GM12878 (cell line): ENCODE measurements around the gene GLI2. TPM values are rescaled to one million over a fixed set of nuclear protein-coding genes. Genes with fewer than 3 reads are reported as not detected.

Source experiments
- ATAC-seq: fragments of 200-7000 bp; cut with Tn5 transposase; 3 replicates; pipeline ENCODE4 v1.9.1; 2020; ENCODE audit warnings: mild to moderate bottlenecking, moderate library complexity
- BruUV-seq: library from RNA; stranded (reverse); fragments of 400-500 nt; replicated peaks from 2 replicates; lab custom pipeline; 2021; lab: Mats Ljungman, UMichigan
- CTCF ChIA-PET: fragments of 300-600 bp; sonication (Branson Sonifier 250); formaldehyde crosslinking; extraction: SDS; loops from one replicate; lab custom pipeline; 2021; ENCODE audit warnings: inconsistent platforms; lab: Yijun Ruan, JAX
- POLR2A ChIA-PET: fragments of 350-600 bp; formaldehyde crosslinking; extraction: SDS; loops from one replicate; lab custom pipeline; 2021; ENCODE audit warnings: inconsistent platforms; lab: Charles Lee
- RAD21 ChIA-PET: fragments of 300-600 bp; sonication (Branson Sonifier 250); formaldehyde crosslinking; loops from one replicate; lab custom pipeline; 2023; ENCODE audit warnings: antibody characterized with exemption; ENCODE audit not compliant: unreplicated experiment; lab: Charles Lee
- SMC1A ChIA-PET: fragments of 300-600 bp; sonication (Branson Sonifier 250); formaldehyde crosslinking; loops from one replicate; lab custom pipeline; 2023; ENCODE audit not compliant: unreplicated experiment, uncharacterized antibody; lab: Charles Lee
- DNase-seq: peaks from one replicate; pipeline ENCODE4 v3.0.0-alpha.2; 2011; ENCODE audit warnings: low read depth, low spot score
- FAIRE-seq: peaks from 3 replicates; lab custom pipeline; 2011; peaks lifted over from hg19 to GRCh38; lab: Jason Lieb, UNC
- H2AFZ ChIP-seq: 2 replicates; pipeline ENCODE4 v1.6.0; 2011; ENCODE audit warnings: low read depth, low read length, control low read depth; ENCODE audit not compliant: control insufficient read depth
- H3K27ac ChIP-seq: 2 replicates; pipeline ENCODE4 v1.5.1; 2011; ENCODE audit warnings: control low read depth; ENCODE audit not compliant: control insufficient read depth, insufficient read depth
- H3K27me3 ChIP-seq, 2 experiments: replicated peaks in 1 of 2; 2 replicates each; pipeline versions ENCODE4 v1.6.0 to v1.6.1; 2011; ENCODE audit warnings: low read length in 1 of 2; ENCODE audit not compliant: control insufficient read depth in 2 of 2, insufficient read depth in 2 of 2
- H3K36me3 ChIP-seq, 2 experiments: 2 replicates each; pipeline ENCODE4 v1.5.1; 2011; ENCODE audit warnings: low read length in 1 of 2; ENCODE audit not compliant: control insufficient read depth in 2 of 2, insufficient read depth in 2 of 2
- H3K4me1 ChIP-seq: 2 replicates; pipeline ENCODE4 v1.6.1; 2011; ENCODE audit warnings: mild to moderate bottlenecking, low read length, moderate library complexity, mixed read lengths; ENCODE audit not compliant: control insufficient read depth, insufficient read depth
- H3K4me2 ChIP-seq: 2 replicates; pipeline ENCODE4 v1.6.0; 2011; ENCODE audit warnings: control low read depth; ENCODE audit not compliant: control insufficient read depth, insufficient read depth
- H3K4me3 ChIP-seq: fragments of 200-600 bp; sonication (generic); 2 replicates; pipeline ENCODE4 v1.5.1; 2016
- H3K79me2 ChIP-seq: 2 replicates; pipeline ENCODE4 v1.6.0; 2011; ENCODE audit warnings: low read length; ENCODE audit not compliant: control insufficient read depth, insufficient read depth
- H3K9ac ChIP-seq: 2 replicates; pipeline ENCODE4 v1.8.0; 2011; ENCODE audit warnings: low read length, control low read depth, mixed read lengths; ENCODE audit not compliant: control insufficient read depth, insufficient read depth
- H3K9me3 ChIP-seq: replicated peaks from 3 replicates; pipeline ENCODE4 v1.5.1; 2011; ENCODE audit warnings: mild to moderate bottlenecking, low read length; ENCODE audit not compliant: control insufficient read depth, insufficient read depth
- H4K20me1 ChIP-seq: 2 replicates; pipeline ENCODE4 v1.6.0; 2011; ENCODE audit not compliant: control insufficient read depth, insufficient read depth
- BHLHE40 ChIP-seq, 2 experiments: fragments of 450-650 bp in 1 of 2; IDR thresholded peaks; 2 replicates each; pipeline ENCODE4 v1.6.1; 2011 to 2017; ENCODE audit warnings: low read depth in 2 of 2, borderline replicate concordance in 1 of 2, improper control_type of control experiment in 1 of 2, low read length in 1 of 2, mild to moderate bottlenecking in 1 of 2
- CBFB ChIP-seq: IDR thresholded peaks from 2 replicates; pipeline ENCODE4 v1.6.1; 2016; ENCODE audit warnings: antibody characterized with exemption, low read depth
- CTCF ChIP-seq, 3 experiments: IDR thresholded peaks in 2 of 3; conservative IDR thresholded peaks in 1 of 3; 2 replicates each; pipeline ENCODE4 v1.5.1; 2011; ENCODE audit warnings: low read depth in 3 of 3, low read length in 3 of 3, mild to moderate bottlenecking in 3 of 3, control low read depth in 2 of 3, moderate library complexity in 2 of 3, inconsistent platforms in 1 of 3, mixed read lengths in 1 of 3; ENCODE audit not compliant: control insufficient read depth in 2 of 3, insufficient read depth in 1 of 3; ENCODE audit errors: extremely low read depth in 1 of 3
- CUX1 ChIP-seq: IDR thresholded peaks from 2 replicates; pipeline ENCODE4 v1.6.1; 2012; ENCODE audit warnings: improper control_type of control experiment, low read depth, low read length; ENCODE audit not compliant: insufficient replicate concordance
- KDM1A ChIP-seq: fragments of 200-600 bp; sonication (generic); IDR thresholded peaks from 2 replicates; pipeline ENCODE4 v1.6.1; 2016; ENCODE audit warnings: borderline replicate concordance
- MEF2B ChIP-seq: fragments of 450-650 bp; IDR thresholded peaks from 2 replicates; pipeline ENCODE4 v1.6.1; 2018; ENCODE audit warnings: mild to moderate bottlenecking, moderate library complexity; ENCODE audit not compliant: partially characterized antibody, poor library complexity, severe bottlenecking
- NFYB ChIP-seq: IDR thresholded peaks from 2 replicates; pipeline ENCODE4 v1.6.1; 2011; ENCODE audit warnings: low read depth, mild to moderate bottlenecking, low read length, improper control_type of control experiment, moderate library complexity; ENCODE audit not compliant: insufficient read depth
- NR2C1 ChIP-seq: fragments of 450-650 bp; IDR thresholded peaks from 2 replicates; pipeline ENCODE4 v1.6.1; 2017; ENCODE audit warnings: antibody characterized with exemption, mild to moderate bottlenecking, moderate library complexity
- PAX8 ChIP-seq: fragments of 450-650 bp; IDR thresholded peaks from 2 replicates; pipeline ENCODE4 v1.6.1; 2017; ENCODE audit warnings: mild to moderate bottlenecking, moderate library complexity
- PRDM15 ChIP-seq: fragments of 450-650 bp; formaldehyde crosslinking; IDR thresholded peaks from 2 replicates; pipeline ENCODE4 v1.4.0; 2020; ENCODE audit warnings: mild to moderate bottlenecking, moderate library complexity
- RELB ChIP-seq: fragments of 450-650 bp; IDR thresholded peaks from 2 replicates; pipeline ENCODE4 v1.6.1; 2017; ENCODE audit warnings: low read depth, mild to moderate bottlenecking, moderate library complexity
- WGBS: methylation state at CpG from one replicate; pipeline ENCODE4 v1.1.6; 2016; ENCODE audit warnings: low lambda C conversion rate; ENCODE audit not compliant: insufficient replicate concordance, insufficient coverage; ENCODE audit errors: missing lambda C conversion rate; 5-methylcytosine and 5-hydroxymethylcytosine counted together
- in situ Hi-C: fragments of 300-500 bp; cut with MboI; formaldehyde crosslinking; loops from 9 replicates; pipeline ENCODE4 v1.14.3; 2018; ENCODE audit warnings: mixed read lengths
- intact Hi-C: fragments of 100-400 bp; cut with micrococcal nuclease; formaldehyde crosslinking; loops from one replicate; pipeline ENCODE4 v1.14.2; 2022; ENCODE audit not compliant: unreplicated experiment
- polyA plus RNA-seq, 11 experiments: library from polyadenylated mRNA; depleted of rRNA in 4 of 11; unstranded in 6 of 11; stranded (reverse) in 5 of 11; fragments of >200 nt; fragmentation: Nextera tagmentation in 4 of 11; fragmentation: Illumina TruSeq in 1 of 11; extraction: Ambion mirVana in 4 of 11; extraction: Trizol in 1 of 11; gene quantifications; 1 replicate in 1 of 11; 2 replicates in 10 of 11; pipeline versions ENCODE4 v1.2.1 to v1.2.3, GENCODE V29; 2011 to 2016; ENCODE audit warnings: inconsistent platforms in 2 of 11, missing spikeins in 2 of 11, low read depth in 1 of 11
- total RNA-seq, 4 experiments: library from RNA; depleted of rRNA in 3 of 4; stranded (reverse); fragments of >200 nt in 3 of 4; fragmentation: Illumina TruSeq in 1 of 4; extraction: Trizol in 1 of 4; gene quantifications; 2 replicates each; pipeline versions ENCODE4 v1.2.1 to v1.2.3, GENCODE V29; 2013 to 2021

The GLI2 gene
- total and polyA plus RNA-seq, 10 of the 15 experiments (the other 5 are each of a cell fraction or from before 2014, with no cell fraction given): 0.01 TPM; not detected in 9

GRCh38 chr2:120746144-120746543, 10.5 kb downstream of the GLI2 start:
- BruUV-seq: no TSS peak
- Histone ChIP-seq H3K79me2 (no peaks in the 10 kb centered on the region), H3K4me3 (no peak overlapping the region), H3K4me2 (no peak overlapping the region), H3K36me3 (no peaks in the 10 kb centered on the region), H4K20me1 (no peaks in the 10 kb centered on the region), H3K9ac (no peak overlapping the region), H2AFZ (no peak overlapping the region), H3K9me3 (no peaks in the 10 kb centered on the region), H3K27me3 (peaks cover 2 to 3% of the 10 kb centered on the region in 2 experiments; a peak in 3 of 4 replicates), H3K4me1 (no peaks in the 10 kb centered on the region), H3K27ac (no peak overlapping the region)
- ChIA-PET SMC1A (no interaction called here), RAD21 (no interaction called here), CTCF (no interaction called here), POLR2A (no interaction called here)
- no peak for FAIRE-seq
- 3% methylated on average over 4 of the region's 4 CpGs for WGBS
- intact Hi-C loops (no loop called here), in situ Hi-C loops (no loop called here)
- DNase-seq: no peak
- ATAC-seq: no peak
- TF ChIP-seq NR2C1: no peak
- TF ChIP-seq MEF2B: no peak
- TF ChIP-seq PRDM15 (CRISPR knock-in tag): no peak
- TF ChIP-seq CTCF (IDR thresholded peaks at IDR 0.05 in 2 of 3, conservative IDR thresholded peaks at IDR 0.05 in 1 of 3; ENCODE audit: control insufficient read depth in 2 of 3, extremely low read depth in 1 of 3, insufficient read depth in 1 of 3, low read depth in 3 of 3, low read length in 3 of 3): no peak
- TF ChIP-seq PAX8: no peak
- no peak for TF ChIP-seq KDM1A
- TF ChIP-seq CUX1: no peak
- TF ChIP-seq RELB: no peak
- TF ChIP-seq CBFB: no peak
- no peak for TF ChIP-seq NFYB
- TF ChIP-seq BHLHE40 (IDR thresholded peaks at IDR 0.05; ENCODE audit: borderline replicate concordance in 1 of 2, low read depth in 2 of 2, low read length in 1 of 2): no peak
